C4-2B (cell line): ENCODE data around the gene AIRE.

Source experiments
- ZFX ChIP-seq: fragments of 450-650 bp; IDR thresholded peaks from 2 replicates; pipeline ENCODE4 v1.6.1; 2017
- TF ChIP-seq, protein P1 (sequence below): fragments of 450-650 bp; conservative IDR thresholded peaks from 2 replicates; pipeline ENCODE4 v1.5.1; 2017; ENCODE audit warnings: mild to moderate bottlenecking

DNA sequence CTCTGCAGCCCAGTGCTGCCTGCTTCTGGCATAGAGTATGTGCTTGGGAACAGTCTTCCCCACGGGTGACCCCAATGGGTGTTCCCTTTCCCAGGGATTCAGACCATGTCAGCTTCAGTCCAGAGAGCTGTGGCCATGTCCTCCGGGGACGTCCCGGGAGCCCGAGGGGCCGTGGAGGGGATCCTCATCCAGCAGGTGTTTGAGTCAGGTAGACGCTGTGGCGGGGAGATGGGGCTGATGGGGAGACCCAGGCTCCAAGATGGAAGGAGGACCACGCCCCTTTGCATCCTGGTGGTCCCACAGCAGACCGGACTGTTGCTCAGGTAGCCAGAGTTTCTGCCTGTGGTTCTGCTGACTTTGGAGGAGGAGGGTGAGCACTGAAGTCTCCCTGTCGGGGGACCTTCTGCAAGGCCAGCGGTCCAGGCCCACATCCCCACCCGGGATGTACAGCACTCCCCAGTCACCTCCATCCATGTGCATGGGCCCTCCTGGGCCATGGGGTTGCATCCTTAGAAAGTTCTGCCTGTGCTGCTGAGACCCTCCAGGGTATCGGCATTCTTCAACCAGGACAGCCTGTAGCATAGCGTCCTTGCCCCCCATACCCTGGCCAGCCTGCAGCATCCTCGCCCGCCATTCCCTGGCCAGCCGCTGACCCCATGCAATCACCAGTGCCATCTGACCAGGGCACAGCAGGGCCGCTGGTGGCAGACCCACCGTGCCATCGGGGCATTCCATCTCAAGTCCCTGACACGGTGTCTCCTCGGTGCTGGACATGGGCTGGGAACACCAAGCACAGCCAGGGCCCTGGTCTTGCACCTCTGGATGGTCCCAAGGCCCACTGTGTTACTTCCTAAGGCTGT is 2.8 kb downstream of the AIRE start:
- TF ChIP-seq, protein P1, sequence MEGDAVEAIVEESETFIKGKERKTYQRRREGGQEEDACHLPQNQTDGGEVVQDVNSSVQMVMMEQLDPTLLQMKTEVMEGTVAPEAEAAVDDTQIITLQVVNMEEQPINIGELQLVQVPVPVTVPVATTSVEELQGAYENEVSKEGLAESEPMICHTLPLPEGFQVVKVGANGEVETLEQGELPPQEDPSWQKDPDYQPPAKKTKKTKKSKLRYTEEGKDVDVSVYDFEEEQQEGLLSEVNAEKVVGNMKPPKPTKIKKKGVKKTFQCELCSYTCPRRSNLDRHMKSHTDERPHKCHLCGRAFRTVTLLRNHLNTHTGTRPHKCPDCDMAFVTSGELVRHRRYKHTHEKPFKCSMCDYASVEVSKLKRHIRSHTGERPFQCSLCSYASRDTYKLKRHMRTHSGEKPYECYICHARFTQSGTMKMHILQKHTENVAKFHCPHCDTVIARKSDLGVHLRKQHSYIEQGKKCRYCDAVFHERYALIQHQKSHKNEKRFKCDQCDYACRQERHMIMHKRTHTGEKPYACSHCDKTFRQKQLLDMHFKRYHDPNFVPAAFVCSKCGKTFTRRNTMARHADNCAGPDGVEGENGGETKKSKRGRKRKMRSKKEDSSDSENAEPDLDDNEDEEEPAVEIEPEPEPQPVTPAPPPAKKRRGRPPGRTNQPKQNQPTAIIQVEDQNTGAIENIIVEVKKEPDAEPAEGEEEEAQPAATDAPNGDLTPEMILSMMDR, result no peak
- TF ChIP-seq ZFX, result no peak
